HuH-7.5 (cell line): ENCODE measurements around the gene KMT5C.
A peak's percentile ranks its signal among the peaks of the same experiment; 100 is the strongest.

Source experiments
- DNase-seq: peaks from one replicate; pipeline ENCODE4 v3.0.0; 2011; ENCODE audit warnings: low spot score

The KMT5C gene

GRCh38 chr19:55339105-55339888, at the start of gene KMT5C:
TSS of gene KMT5C (plus strand) at chr19:55339876. CDS start at chr19:55341937, 2,061 bp downstream.
- peak; percentile 98 for DNase-seq

- DNase-seq, result no peak
Measured at GRCh38 chr19:55297267-55297666, 42.4 kb upstream of the KMT5C start.

- DNase-seq, result no peak
Measured at GRCh38 chr19:55299991-55300390, 39.7 kb upstream of the KMT5C start.

GRCh38 chr19:55300886-55301458, 38.7 kb upstream of the KMT5C start:
- DNase-seq, result no peak

- DNase-seq, result peak; percentile 100
Measured at GRCh38 chr19:55301459-55302317, 38.0 kb upstream of the KMT5C start.

- no peak for DNase-seq
Measured at GRCh38 chr19:55302318-55302703, 37.4 kb upstream of the KMT5C start.

- DNase-seq, result no peak
Measured at GRCh38 chr19:55303477-55303876, 36.2 kb upstream of the KMT5C start.

GRCh38 chr19:55304279-55304978, 35.2 kb upstream of the KMT5C start:
- DNase-seq, result peak; percentile 76

- DNase-seq, result no peak
Measured at GRCh38 chr19:55304980-55305379, 34.7 kb upstream of the KMT5C start.

- peak; percentile 77 for DNase-seq
Measured at GRCh38 chr19:55305491-55305890, 34.2 kb upstream of the KMT5C start.

GRCh38 chr19:55305983-55306562, 33.6 kb upstream of the KMT5C start:
- no peak for DNase-seq

GRCh38 chr19:55306712-55307111, 33.0 kb upstream of the KMT5C start:
- DNase-seq, result no peak

- no peak for DNase-seq
Measured at GRCh38 chr19:55308281-55308680, 31.4 kb upstream of the KMT5C start.

- DNase-seq, result no peak
Measured at GRCh38 chr19:55309448-55309847, 30.2 kb upstream of the KMT5C start.

GRCh38 chr19:55310498-55310897, 29.2 kb upstream of the KMT5C start:
- DNase-seq, result no peak

- DNase-seq, result no peak
Measured at GRCh38 chr19:55311397-55311796, 28.3 kb upstream of the KMT5C start.

GRCh38 chr19:55311797-55312196, 27.9 kb upstream of the KMT5C start:
- no peak for DNase-seq

GRCh38 chr19:55312621-55313512, 26.8 kb upstream of the KMT5C start:
- DNase-seq, result no peak

- no peak for DNase-seq
Measured at GRCh38 chr19:55314396-55314795, 25.3 kb upstream of the KMT5C start.

- no peak for DNase-seq
Measured at GRCh38 chr19:55315956-55316525, 23.6 kb upstream of the KMT5C start.
